Body of pancreas (tissue), 4 donors: Measurements from ENCODE around the gene OLIG1. TPM values are rescaled to one million over a fixed set of nuclear protein-coding genes. Genes with fewer than 3 reads are reported as not detected.
A peak's percentile ranks its signal among the peaks of the same experiment; 100 is the strongest.

Source experiments
- ATAC-seq: fragments of 150-250 bp; one replicate; pipeline ENCODE4 v1.9.1; 2016
- DNase-seq, 4 donors: peaks; one replicate each; pipeline ENCODE4 v3.0.0-alpha.2; 2019
- H3K27ac ChIP-seq, 4 donors: fragments of 200-600 bp; sonication (generic); 1 replicate in 3 of 4; 2 replicates in 1 of 4; pipeline versions ENCODE4 v1.5.1 to v1.6.1; 2016 to 2019; ENCODE audit warnings: mild to moderate bottlenecking in 1 of 4, mixed read lengths in 1 of 4, moderate library complexity in 1 of 4
- H3K27me3 ChIP-seq, 2 donors: fragments of 200-600 bp; sonication (generic); one replicate each; pipeline ENCODE4 v1.6.0; 2016; ENCODE audit warnings: mild to moderate bottlenecking in 1 of 2
- H3K36me3 ChIP-seq, 2 donors: fragments of 200-600 bp; sonication (generic); replicated peaks in 1 of 2; 2 replicates each; pipeline ENCODE4 v1.5.1; 2016; ENCODE audit warnings: low read depth in 2 of 2; ENCODE audit not compliant: insufficient read depth in 1 of 2
- H3K4me1 ChIP-seq: fragments of 200-600 bp; sonication (generic); one replicate; pipeline ENCODE4 v1.6.0; 2016
- H3K4me3 ChIP-seq, 2 donors: fragments of 200-600 bp; sonication (generic); 1 replicate in 1 of 2; 2 replicates in 1 of 2; pipeline ENCODE4 v1.5.1; 2016 to 2019
- H3K9me3 ChIP-seq, 3 donors: fragments of 200-600 bp; sonication (generic); 1 replicate in 2 of 3; 2 replicates in 1 of 3; pipeline ENCODE4 v1.5.1; 2016
- POLR2A ChIP-seq, 3 donors: fragments of 450-650 bp; IDR thresholded peaks; one replicate each; pipeline ENCODE4 v1.6.1; 2016; ENCODE audit warnings: antibody characterized with exemption in 3 of 3, mild to moderate bottlenecking in 2 of 3
- WGBS, 2 donors: methylation state at CpG; one replicate each; pipeline ENCODE4 v1.1.5; 2017; 5-methylcytosine and 5-hydroxymethylcytosine counted together
- intact Hi-C: fragments of 100-400 bp; cut with DNase I; formaldehyde crosslinking; loops from one replicate; pipeline ENCODE4 v1.15.1; 2023
- total RNA-seq, 2 donors: library from RNA; depleted of rRNA; stranded (reverse); fragments of >200 nt; gene quantifications; one replicate each; pipeline ENCODE4 v1.1.0, GENCODE V29; 2016
- TF ChIP-seq, protein P1 (sequence below), 7 experiments: fragments of 450-650 bp in 4 of 7; fragments of 200-600 bp in 3 of 7; sonication (generic) in 3 of 7; IDR thresholded peaks; one replicate each; pipeline ENCODE4 v1.5.1; 2016 to 2019; ENCODE audit warnings: antibody characterized with exemption in 7 of 7

OLIG1 gene
- total RNA-seq, 2 donors from 2014 or later = not detected

- TF ChIP-seq, protein P1, sequence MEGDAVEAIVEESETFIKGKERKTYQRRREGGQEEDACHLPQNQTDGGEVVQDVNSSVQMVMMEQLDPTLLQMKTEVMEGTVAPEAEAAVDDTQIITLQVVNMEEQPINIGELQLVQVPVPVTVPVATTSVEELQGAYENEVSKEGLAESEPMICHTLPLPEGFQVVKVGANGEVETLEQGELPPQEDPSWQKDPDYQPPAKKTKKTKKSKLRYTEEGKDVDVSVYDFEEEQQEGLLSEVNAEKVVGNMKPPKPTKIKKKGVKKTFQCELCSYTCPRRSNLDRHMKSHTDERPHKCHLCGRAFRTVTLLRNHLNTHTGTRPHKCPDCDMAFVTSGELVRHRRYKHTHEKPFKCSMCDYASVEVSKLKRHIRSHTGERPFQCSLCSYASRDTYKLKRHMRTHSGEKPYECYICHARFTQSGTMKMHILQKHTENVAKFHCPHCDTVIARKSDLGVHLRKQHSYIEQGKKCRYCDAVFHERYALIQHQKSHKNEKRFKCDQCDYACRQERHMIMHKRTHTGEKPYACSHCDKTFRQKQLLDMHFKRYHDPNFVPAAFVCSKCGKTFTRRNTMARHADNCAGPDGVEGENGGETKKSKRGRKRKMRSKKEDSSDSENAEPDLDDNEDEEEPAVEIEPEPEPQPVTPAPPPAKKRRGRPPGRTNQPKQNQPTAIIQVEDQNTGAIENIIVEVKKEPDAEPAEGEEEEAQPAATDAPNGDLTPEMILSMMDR (IDR thresholded peaks at IDR 0.05) = no peak
- no peak for TF ChIP-seq POLR2A (IDR thresholded peaks at IDR 0.05)
- peaks cover 8% of the 10 kb centered on the region for H3K4me1 ChIP-seq
- ATAC-seq (no peak), DNase-seq (no peak)
- intact Hi-C loops = no loop called here
- H3K27ac ChIP-seq = no peak overlapping the region
- WGBS, 2 donors = 36 to 72% methylated on average over 4 to 6 of the region's 6 CpGs
- no peak overlapping the region for H3K4me3 ChIP-seq
- no peaks in the 10 kb centered on the region for H3K9me3 ChIP-seq
- H3K36me3 ChIP-seq = no peaks in the 10 kb centered on the region
- H3K27me3 ChIP-seq = no peaks in the 10 kb centered on the region
Observed at GRCh38 chr21:33058957-33059356, 11.0 kb upstream of the OLIG1 start.

DNA sequence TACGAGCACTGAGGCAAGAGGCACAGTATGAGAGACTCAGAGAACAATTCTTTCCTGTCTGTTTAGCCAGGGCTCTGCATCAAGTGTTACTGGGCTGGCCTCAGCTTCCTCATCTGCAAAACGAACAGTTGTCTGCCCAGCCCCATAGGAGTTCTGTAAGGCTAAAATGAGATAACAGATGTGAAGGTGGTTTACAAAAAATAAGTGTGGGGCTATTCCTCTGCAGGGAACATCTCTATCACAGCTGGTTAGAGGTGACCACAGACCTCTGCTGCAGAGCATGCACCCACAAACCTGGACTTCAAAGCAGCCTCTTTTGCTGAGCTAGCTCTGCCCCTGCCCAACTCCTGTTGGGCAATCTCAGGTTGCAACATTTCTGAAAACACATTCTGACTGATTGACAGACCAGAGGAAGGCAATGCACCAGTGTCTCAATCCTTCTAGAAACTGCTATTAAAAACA lies 10.5 kb upstream of the OLIG1 start:
- Histone ChIP-seq H3K27ac (no peak overlapping the region), H3K4me3 (no peak overlapping the region), H3K4me1 (peaks cover 4% of the 10 kb centered on the region), H3K36me3 (no peaks in the 10 kb centered on the region), H3K9me3 (no peaks in the 10 kb centered on the region), H3K27me3 (no peaks in the 10 kb centered on the region)
- peak in 1 of 4 donors; percentile 51 for DNase-seq
- WGBS, 2 donors = 24 to 27% methylated on average over 2 of the region's 2 CpGs
- TF ChIP-seq, protein P1 (IDR thresholded peaks at IDR 0.05) = no peak
- no peak for TF ChIP-seq POLR2A (IDR thresholded peaks at IDR 0.05)
- intact Hi-C loops = no loop called here
- ATAC-seq = no peak

GRCh38 chr21:33061233-33061632 lies 8.7 kb upstream of the OLIG1 start:
- no peak for TF ChIP-seq POLR2A (IDR thresholded peaks at IDR 0.05)
- TF ChIP-seq, protein P1 (IDR thresholded peaks at IDR 0.05) = no peak
- H3K4me3 ChIP-seq = no peak overlapping the region
- no peaks in the 10 kb centered on the region for H3K9me3 ChIP-seq
- H3K36me3 ChIP-seq = no peaks in the 10 kb centered on the region
- 88 to 89% methylated on average over 4 of the region's 4 CpGs for WGBS, 2 donors
- H3K27ac ChIP-seq = no peak overlapping the region
- DNase-seq (no peak), ATAC-seq (no peak)
- no peaks in the 10 kb centered on the region for H3K27me3 ChIP-seq
- intact Hi-C loops = no loop called here
- H3K4me1 ChIP-seq = peaks cover 3% of the 10 kb centered on the region

DNA sequence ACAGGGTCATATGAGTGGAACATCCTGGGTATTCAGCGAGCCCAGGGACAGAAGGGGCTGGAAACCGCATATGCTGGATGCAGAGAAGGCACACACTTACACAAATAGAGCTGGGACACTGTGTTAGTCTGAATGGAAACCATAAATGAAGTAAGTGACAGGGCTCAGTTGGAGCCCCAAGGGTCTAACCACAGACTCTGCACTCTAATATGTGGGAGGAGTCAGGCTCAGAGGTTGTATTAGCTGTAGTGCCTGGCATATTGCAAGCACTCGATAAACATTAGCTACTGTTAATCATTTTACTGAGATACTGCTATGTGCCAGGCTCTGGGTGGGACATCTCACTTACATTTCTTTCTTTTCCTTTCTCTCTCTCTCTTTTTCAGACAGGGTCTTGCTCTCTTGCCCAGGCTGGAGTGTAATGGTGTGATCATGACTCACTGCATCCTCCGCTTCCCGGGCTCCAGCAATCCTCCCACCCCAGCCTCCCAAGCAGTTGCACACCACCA lies 6.5 kb upstream of the OLIG1 start:
- TF ChIP-seq POLR2A (IDR thresholded peaks at IDR 0.05) = no peak
- TF ChIP-seq, protein P1 (IDR thresholded peaks at IDR 0.05) = no peak
- no peaks in the 10 kb centered on the region for H3K27me3 ChIP-seq
- DNase-seq (no peak), ATAC-seq (no peak)
- H3K9me3 ChIP-seq = no peaks in the 10 kb centered on the region
- no peak overlapping the region for H3K27ac ChIP-seq
- intact Hi-C loops = no loop called here
- H3K4me1 ChIP-seq = peaks cover 2% of the 10 kb centered on the region
- 74 to 83% methylated on average over 5 of the region's 5 CpGs for WGBS, 2 donors
- no peaks in the 10 kb centered on the region for H3K36me3 ChIP-seq
- H3K4me3 ChIP-seq = no peak overlapping the region

GRCh38 chr21:33063907-33064622 lies 5.9 kb upstream of the OLIG1 start:
- no peak for TF ChIP-seq POLR2A (IDR thresholded peaks at IDR 0.05)
- TF ChIP-seq, protein P1 (IDR thresholded peaks at IDR 0.05) = no peak
- ATAC-seq (no peak), DNase-seq (no peak)
- H3K27me3 ChIP-seq = peaks cover 0 to 1% of the 10 kb centered on the region in 2 donors
- no peak overlapping the region for H3K4me3 ChIP-seq
- intact Hi-C loops = no loop called here
- H3K4me1 ChIP-seq = no peaks in the 10 kb centered on the region
- H3K27ac ChIP-seq = no peak overlapping the region
- no peaks in the 10 kb centered on the region for H3K9me3 ChIP-seq
- WGBS, 2 donors = 20 to 26% methylated on average over 10 to 14 of the region's 14 CpGs
- no peaks in the 10 kb centered on the region for H3K36me3 ChIP-seq
